ENCODE measurements around the gene NFIA.

NFIA gene

GRCh38 chr1:61233121-61233660 lies 150.8 kb downstream of the NFIA start:
- no peak overlapping the region for H3K4me3 ChIP-seq (ENCODE audit: low read depth, low read length)
- no peak for TF ChIP-seq CTCF (conservative IDR thresholded peaks at IDR 0.05; ENCODE audit: low read depth, low read length)
- no peak for DNase-seq (ENCODE audit: low read depth)

DNA sequence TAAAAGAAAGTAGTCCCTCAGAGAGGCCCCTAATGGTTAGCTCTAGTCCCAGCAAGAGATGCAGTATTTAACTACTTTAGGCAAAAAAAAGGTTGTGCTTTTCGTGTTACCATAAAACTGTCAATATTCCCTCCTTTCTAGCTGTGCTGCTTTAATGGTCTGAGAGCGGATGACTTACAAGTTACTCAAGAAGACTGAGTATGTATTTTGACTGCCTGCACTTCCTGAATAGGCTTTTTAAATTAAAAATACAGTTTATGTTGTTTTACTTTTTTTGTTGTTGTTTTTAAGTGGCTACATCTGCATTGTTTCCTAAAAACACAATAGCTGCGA lies 152.2 kb downstream of the NFIA start:
- no peak for TF ChIP-seq CTCF (conservative IDR thresholded peaks at IDR 0.05; ENCODE audit: low read depth, low read length)
- H3K4me3 ChIP-seq (ENCODE audit: low read depth, low read length), result no peak overlapping the region
- DNase-seq (ENCODE audit: low read depth), result no peak

DNA sequence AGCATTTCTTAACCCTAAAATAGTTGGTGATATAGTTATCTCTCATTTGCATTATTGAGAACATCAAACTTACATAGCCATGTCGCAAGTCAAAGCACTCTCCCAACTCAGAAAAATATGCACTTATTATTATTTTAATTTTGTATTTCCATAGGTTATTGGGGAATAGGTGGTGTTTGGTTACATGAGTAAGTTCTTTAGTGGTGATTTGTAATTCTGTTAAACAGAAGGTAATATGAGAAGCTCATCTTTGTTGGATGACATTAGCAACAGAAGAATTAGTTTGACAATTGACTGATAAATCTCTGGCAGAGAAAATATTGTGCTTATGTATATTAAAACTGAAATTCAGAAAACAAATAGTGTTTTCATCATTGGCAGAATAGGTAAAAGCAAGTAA lies 154.8 kb downstream of the NFIA start:
- no peak overlapping the region for H3K4me3 ChIP-seq (ENCODE audit: low read depth, low read length)
- TF ChIP-seq CTCF (conservative IDR thresholded peaks at IDR 0.05; ENCODE audit: low read depth, low read length), result no peak
- DNase-seq (ENCODE audit: low read depth), result no peak

DNA sequence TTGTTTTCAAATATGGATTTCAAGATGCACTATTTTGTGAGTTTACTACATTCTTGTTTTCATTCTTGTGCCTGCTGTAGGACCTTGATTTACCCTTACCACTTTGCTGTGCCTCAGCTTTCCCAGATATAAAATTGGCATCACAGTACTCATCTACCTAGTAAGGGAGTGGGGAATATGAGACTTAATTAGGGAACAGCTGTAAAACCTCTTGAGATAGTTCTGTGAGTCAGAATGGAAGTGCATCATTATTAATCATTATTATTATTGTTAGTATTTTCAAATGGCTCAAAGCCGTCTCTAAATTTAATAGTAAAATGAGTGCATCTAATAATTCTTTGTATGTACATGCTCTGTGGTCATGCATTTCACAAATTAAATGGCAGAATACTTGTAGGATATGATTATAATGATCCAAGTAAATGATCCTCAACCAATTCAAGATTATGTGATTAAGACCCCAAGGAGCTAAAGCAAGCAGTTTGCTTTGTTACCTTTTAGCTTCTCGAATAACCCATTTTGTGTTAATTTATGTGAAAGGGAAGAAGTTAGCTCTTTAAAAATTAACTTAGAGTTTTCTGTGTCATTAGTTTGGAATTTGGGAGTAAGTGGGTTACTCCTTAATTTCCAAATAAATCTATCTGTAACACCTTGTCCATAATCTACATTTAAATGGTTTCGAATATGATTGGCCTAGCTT lies 155.4 kb downstream of the NFIA start:
- no peak overlapping the region for H3K4me3 ChIP-seq (ENCODE audit: low read depth, low read length)
- no peak for DNase-seq (ENCODE audit: low read depth)
- no peak for TF ChIP-seq CTCF (conservative IDR thresholded peaks at IDR 0.05; ENCODE audit: low read depth, low read length)

GRCh38 chr1:61238359-61238665 lies 156.0 kb downstream of the NFIA start:
- TF ChIP-seq CTCF (conservative IDR thresholded peaks at IDR 0.05; ENCODE audit: low read depth, low read length), result no peak

DNA sequence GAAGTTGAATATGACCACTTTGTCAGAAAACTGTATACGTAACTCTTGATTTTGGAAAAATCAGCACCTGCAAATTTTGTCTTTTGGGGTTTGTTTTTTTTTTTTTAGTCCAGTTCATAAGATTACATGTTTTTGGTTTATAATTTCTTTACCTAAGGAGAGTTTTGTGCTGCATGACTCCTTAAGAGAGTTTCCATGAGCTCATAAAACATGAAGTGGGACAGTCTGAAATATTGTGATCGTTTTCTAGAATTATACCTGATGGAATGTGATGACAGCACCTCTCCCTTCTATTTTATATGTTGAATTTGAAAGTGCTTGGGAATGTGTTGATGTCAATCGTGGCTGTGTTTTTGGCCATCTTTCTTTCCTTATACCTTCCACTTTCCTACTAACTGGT lies 158.5 kb downstream of the NFIA start:
- TF ChIP-seq CTCF (conservative IDR thresholded peaks at IDR 0.05; ENCODE audit: low read depth, low read length), result no peak
- no peak for DNase-seq (ENCODE audit: low read depth)
- no peak overlapping the region for H3K4me3 ChIP-seq (ENCODE audit: low read depth, low read length)

More at GRCh38 chr1:61238359-61238665, 156.0 kb downstream of the NFIA start:
- no peak for DNase-seq (ENCODE audit: low read depth)
- H3K4me3 ChIP-seq (ENCODE audit: low read depth, low read length), result no peak overlapping the region

- TF ChIP-seq CTCF (conservative IDR thresholded peaks at IDR 0.05; ENCODE audit: low read depth, low read length), result no peak
- H3K4me3 ChIP-seq (ENCODE audit: low read depth, low read length), result no peak overlapping the region
- DNase-seq (ENCODE audit: low read depth), result no peak
Measured at GRCh38 chr1:61241411-61241838, 159.1 kb downstream of the NFIA start.

All from choroid plexus epithelial cell (primary cell).